Transverse colon (tissue), 4 donors: ENCODE results near the gene GBGT1. TPM values are rescaled to one million over a fixed set of nuclear protein-coding genes. Genes with fewer than 3 reads are reported as not detected.

ENCODE experiments used
- DNase-seq: peaks from one replicate; pipeline ENCODE4 v3.0.0-alpha.2; 2019
- H3K27ac ChIP-seq, 4 donors: fragments of 200-600 bp; sonication (generic); 2 replicates each; pipeline ENCODE4 v1.5.1; 2016 to 2018; ENCODE audit warnings: inconsistent platforms in 4 of 4
- H3K27me3 ChIP-seq: fragments of 200-600 bp; sonication (generic); 2 replicates; pipeline ENCODE4 v1.5.1; 2017; ENCODE audit warnings: inconsistent platforms
- H3K36me3 ChIP-seq, 4 donors: fragments of 200-600 bp; sonication (generic); 2 replicates each; pipeline ENCODE4 v1.5.1; 2017 to 2019; ENCODE audit warnings: inconsistent platforms in 4 of 4
- H3K4me1 ChIP-seq, 4 donors: fragments of 200-600 bp; sonication (generic); 2 replicates each; pipeline ENCODE4 v1.5.1; 2017 to 2020; ENCODE audit warnings: inconsistent platforms in 4 of 4
- H3K4me3 ChIP-seq, 4 donors: fragments of 200-600 bp; sonication (generic); 1 replicate in 1 of 4; 2 replicates in 3 of 4; pipeline versions ENCODE4 v1.5.1 to v1.6.1; 2017 to 2019; ENCODE audit warnings: inconsistent platforms in 4 of 4
- H3K9me3 ChIP-seq, 2 donors: fragments of 200-600 bp; sonication (generic); 2 replicates each; pipeline ENCODE4 v1.5.1; 2017 to 2019; ENCODE audit warnings: inconsistent platforms in 2 of 2
- EP300 ChIP-seq: sonication (generic); formaldehyde crosslinking; IDR thresholded peaks from one replicate; pipeline ENCODE4 v1.6.1; 2017; ENCODE audit warnings: antibody characterized with exemption, low read depth
- POLR2A ChIP-seq: fragments of 450-650 bp; IDR thresholded peaks from one replicate; pipeline ENCODE4 v1.6.1; 2016; ENCODE audit warnings: antibody characterized with exemption, mild to moderate bottlenecking, moderate library complexity
- POLR2AphosphoS5 ChIP-seq, 3 donors: sonication (generic); formaldehyde crosslinking; IDR thresholded peaks; one replicate each; pipeline ENCODE4 v1.6.1; 2016; ENCODE audit warnings: antibody characterized with exemption in 3 of 3
- WGBS, 2 donors: methylation state at CpG; one replicate each; pipeline ENCODE4 v1.1.5; 2018; ENCODE audit warnings: low coverage in 1 of 2; 5-methylcytosine and 5-hydroxymethylcytosine counted together
- in situ Hi-C, 4 donors: fragments of 200-750 bp; cut with MboI; loops; one replicate each; pipeline versions ENCODE4 v1.15.0 to v1.15.1; 2017; ENCODE audit warnings: low sequenced_read_pairs in 3 of 4, low pct_ligation_motif_present in 1 of 4, low pct_unique_long_range_greater_than_20kb in 1 of 4
- intact Hi-C: fragments of 100-400 bp; cut with DNase I; formaldehyde crosslinking; loops from one replicate; pipeline ENCODE4 v1.15.1; 2023; ENCODE audit warnings: low total_unique reads
- total RNA-seq, 4 donors: library from RNA; depleted of rRNA; stranded (reverse); fragments of >200 nt; gene quantifications; one replicate each; pipeline ENCODE4 v1.1.0, GENCODE V29; 2016
- TF ChIP-seq, protein P1 (sequence below), 5 experiments: fragments of 200-600 bp in 3 of 5; fragments of 450-650 bp in 2 of 5; sonication (generic) in 3 of 5; IDR thresholded peaks; 1 replicate in 2 of 5; 2 replicates in 3 of 5; pipeline ENCODE4 v1.5.1; 2016 to 2017; ENCODE audit warnings: antibody characterized with exemption in 5 of 5, inconsistent platforms in 3 of 5, mild to moderate bottlenecking in 2 of 5, moderate library complexity in 1 of 5

Gene GBGT1
- total RNA-seq, 4 donors from 2014 or later, result 4.1 to 15.7 (median 11.8) TPM

DNA sequence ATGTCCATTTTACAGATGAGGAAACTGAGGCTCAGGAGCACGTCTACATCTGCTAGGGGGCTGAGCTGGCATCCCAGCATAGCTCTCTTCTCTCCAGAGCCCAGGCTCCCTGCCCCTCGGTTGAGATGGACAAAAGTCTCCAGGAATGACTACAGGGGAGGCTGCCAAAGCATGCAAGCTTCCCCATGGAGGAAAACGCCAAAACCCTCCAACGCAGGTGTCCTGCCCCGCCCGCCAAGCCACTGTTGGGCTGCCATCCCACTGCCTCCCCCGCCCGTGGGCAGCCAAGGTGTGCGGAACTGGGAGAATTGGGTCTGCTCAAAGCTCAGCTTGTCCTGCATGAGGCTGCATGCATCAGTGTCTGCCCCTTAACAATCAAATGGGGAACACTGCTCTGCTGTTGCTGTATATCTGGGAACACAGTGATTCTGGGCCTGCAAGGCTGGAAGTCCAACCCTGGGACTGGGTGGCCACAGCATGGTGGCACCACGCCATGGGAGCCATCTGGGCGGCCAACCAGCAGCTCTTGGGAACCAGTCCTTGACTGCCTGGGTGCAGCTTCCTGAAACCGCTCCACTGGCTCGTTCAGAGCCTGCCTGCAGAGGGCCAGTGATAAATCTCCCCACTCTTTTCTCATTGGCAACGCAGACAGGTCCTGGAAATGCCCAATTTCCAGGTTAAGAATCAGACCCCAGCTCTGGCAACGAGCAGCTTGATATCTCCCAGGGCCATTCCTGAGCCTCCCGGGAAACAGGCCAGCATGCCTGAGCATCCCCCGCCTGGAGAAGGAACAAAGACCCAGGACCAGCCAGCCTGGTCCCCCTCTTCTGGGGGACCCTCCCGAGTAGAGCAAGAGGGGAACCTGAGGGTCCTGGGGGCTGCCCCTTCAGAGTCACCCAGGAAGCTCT, 46.2 kb downstream of the GBGT1 start:
- 67% methylated on average over 15 of the region's 18 CpGs; no CpG with 5 or more reads in 1 of the 2 donors for WGBS, 2 donors
- Histone ChIP-seq H3K4me1 (peaks cover 47 to 92% (median 72%) of the 10 kb centered on the region in 4 donors), H3K27me3 (no peaks in the 10 kb centered on the region), H3K27ac (peak overlapping the region; percentile 62 to 92 (median 84)), H3K9me3 (no peaks in the 10 kb centered on the region), H3K4me3 (no peak overlapping the region), H3K36me3 (no peaks in the 10 kb centered on the region)
- intact Hi-C loops, result no loop called here
- in situ Hi-C loops, result no loop called here
- no peak for DNase-seq
- TF ChIP-seq POLR2AphosphoS5 (IDR thresholded peaks at IDR 0.05) (peak in 1 of 3 donors; percentile 3), EP300 (no peak)

DNA sequence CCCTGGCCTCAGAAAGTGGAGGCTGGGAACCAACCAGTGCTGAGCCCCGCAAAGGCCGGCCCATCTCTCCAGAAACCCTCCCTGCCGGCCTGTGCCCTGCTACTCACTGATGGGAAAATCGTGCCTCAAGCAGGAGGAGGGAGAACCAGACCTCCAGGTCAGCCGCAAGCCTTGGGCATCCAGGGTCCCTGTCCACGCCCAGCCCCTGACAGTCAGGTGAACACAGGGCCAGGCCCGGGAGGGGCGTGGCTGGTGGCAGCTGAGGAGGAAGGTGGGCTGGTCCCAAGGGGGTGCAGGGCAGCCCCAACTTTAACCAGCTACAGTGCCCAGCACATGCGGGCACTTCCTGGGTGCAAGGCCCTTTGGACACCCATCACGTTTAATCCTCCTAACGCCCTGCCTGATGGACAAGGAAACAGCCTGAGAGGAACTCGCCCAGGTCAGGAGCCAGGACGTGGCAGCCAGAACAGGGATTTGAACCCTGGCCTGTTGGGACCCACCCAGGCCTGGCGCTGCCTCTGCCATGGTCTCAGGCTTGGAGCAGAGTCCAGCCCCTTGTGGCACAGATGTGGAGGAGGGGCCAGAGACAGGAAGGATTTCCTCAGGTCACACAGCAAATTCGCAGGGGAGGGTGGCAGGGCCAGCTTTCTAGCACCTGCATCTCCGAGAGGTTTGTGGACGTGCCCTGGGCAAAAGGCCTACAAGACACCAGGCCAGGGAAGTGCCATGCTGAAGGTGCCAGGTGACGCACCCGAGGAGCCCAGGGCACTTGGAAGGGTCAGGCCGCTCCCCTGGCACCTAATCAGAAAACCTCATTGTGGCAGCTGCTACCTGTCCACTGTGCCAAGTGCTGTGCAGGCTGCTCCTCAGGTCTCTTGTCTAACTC, 47.1 kb downstream of the GBGT1 start:
- Histone ChIP-seq H3K4me1 (peaks cover 47 to 86% (median 68%) of the 10 kb centered on the region in 4 donors), H3K36me3 (no peaks in the 10 kb centered on the region), H3K27ac (peak overlapping the region; percentile 4 to 89 (median 70)), H3K4me3 (no peak overlapping the region), H3K27me3 (no peaks in the 10 kb centered on the region), H3K9me3 (no peaks in the 10 kb centered on the region)
- no peak for DNase-seq
- TF ChIP-seq POLR2AphosphoS5 (IDR thresholded peaks at IDR 0.05), result no peak
- no peak for TF ChIP-seq EP300
- TF ChIP-seq, protein P1, sequence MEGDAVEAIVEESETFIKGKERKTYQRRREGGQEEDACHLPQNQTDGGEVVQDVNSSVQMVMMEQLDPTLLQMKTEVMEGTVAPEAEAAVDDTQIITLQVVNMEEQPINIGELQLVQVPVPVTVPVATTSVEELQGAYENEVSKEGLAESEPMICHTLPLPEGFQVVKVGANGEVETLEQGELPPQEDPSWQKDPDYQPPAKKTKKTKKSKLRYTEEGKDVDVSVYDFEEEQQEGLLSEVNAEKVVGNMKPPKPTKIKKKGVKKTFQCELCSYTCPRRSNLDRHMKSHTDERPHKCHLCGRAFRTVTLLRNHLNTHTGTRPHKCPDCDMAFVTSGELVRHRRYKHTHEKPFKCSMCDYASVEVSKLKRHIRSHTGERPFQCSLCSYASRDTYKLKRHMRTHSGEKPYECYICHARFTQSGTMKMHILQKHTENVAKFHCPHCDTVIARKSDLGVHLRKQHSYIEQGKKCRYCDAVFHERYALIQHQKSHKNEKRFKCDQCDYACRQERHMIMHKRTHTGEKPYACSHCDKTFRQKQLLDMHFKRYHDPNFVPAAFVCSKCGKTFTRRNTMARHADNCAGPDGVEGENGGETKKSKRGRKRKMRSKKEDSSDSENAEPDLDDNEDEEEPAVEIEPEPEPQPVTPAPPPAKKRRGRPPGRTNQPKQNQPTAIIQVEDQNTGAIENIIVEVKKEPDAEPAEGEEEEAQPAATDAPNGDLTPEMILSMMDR (IDR thresholded peaks at IDR 0.05), result no peak
- no peak for TF ChIP-seq POLR2A
- intact Hi-C loops, result no loop called here
- in situ Hi-C loops, result no loop called here
- WGBS, 2 donors, result 74 to 83% methylated on average over 1 to 20 of the region's 20 CpGs

DNA sequence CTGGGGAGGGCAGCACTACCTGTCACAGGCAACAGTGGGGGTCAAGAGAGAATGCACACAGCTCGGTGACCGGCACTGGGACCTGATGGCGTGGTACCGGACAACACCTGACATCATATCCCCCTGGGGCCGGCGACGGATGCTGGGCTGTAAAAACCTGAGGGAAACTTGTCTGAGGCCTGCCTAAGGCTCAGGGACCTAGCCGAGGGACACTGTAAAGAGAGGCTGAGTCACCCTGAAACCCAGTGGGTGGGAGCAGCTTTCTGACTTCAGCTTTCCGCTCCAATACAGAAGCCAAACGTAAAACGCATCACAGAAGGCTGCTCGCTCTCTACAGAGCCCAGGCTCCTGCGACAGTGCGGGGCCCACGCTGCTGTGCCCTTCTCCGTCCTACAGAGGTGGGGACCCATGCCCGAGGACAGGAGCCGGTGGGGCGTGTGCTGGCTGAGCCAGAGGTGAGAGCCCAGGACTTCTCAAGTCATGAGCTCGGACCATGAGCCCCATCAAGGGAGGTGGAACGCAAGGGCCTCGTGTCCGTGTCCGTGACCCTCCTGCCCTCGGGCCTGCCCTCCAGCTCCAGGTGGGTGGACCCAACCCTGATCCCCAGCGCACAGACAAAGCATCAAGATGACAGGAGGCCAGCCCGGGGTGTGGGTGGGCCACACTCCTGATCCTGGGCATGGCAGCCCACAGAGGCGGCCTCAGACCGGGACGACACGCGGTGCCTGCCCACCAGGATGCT, 47.9 kb downstream of the GBGT1 start:
- WGBS, 2 donors, result 83% methylated on average over 32 of the region's 32 CpGs; no CpG with 5 or more reads in 1 of the 2 donors
- no peaks in the 10 kb centered on the region for H3K36me3 ChIP-seq
- H3K9me3 ChIP-seq, result no peaks in the 10 kb centered on the region
- peaks cover 47 to 83% (median 65%) of the 10 kb centered on the region in 4 donors for H3K4me1 ChIP-seq
- TF ChIP-seq POLR2A (no peak), EP300 (no peak), POLR2AphosphoS5 (IDR thresholded peaks at IDR 0.05) (no peak)
- TF ChIP-seq, protein P1 (IDR thresholded peaks at IDR 0.05), result no peak
- H3K4me3 ChIP-seq, result no peak overlapping the region
- in situ Hi-C loops (no loop called here), intact Hi-C loops (no loop called here)
- no peak for DNase-seq
- H3K27ac ChIP-seq, result peak overlapping the region; percentile 62 to 89 (median 75)
- no peaks in the 10 kb centered on the region for H3K27me3 ChIP-seq

DNA sequence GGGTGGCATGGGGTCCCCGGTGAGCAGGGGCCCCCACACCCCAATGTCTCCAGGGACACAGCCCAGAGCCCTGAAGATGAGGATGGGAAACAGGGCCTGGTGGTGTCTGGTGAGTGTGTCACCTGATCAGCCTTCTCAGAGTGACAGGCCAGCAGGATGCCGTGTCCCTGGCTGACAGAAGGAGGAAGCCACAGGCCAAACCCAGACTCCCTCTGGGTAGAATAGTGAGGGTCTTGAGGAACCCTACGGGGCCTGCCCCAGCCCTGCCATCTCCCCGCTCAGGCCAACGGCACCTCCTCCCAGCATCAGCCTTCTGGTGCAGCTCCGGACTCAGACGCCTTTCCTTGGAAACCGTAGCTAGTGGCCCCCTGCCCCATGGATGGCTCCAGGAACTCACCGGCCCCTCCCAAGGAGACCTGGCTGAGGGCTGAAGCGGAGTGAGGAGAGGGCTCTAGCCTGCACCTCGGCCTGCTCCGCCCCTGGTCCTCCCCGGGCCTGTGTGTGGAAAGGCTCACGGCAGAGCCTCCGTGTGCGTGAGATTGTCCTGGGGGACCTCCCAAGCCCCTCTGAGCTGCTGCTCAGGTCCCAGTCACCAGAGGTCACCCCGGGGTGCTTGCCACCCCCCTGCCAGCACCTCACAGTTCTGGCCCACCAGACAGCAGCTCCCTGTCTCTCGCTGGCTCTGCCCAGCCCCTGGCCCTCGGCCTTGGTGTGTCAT, 48.7 kb downstream of the GBGT1 start:
- intact Hi-C loops (no loop called here), in situ Hi-C loops (no loop called here)
- H3K27me3 ChIP-seq, result no peaks in the 10 kb centered on the region
- no peak for DNase-seq
- 82% methylated on average over 17 of the region's 19 CpGs; no CpG with 5 or more reads in 1 of the 2 donors for WGBS, 2 donors
- H3K4me3 ChIP-seq, result no peak overlapping the region
- H3K9me3 ChIP-seq, result no peaks in the 10 kb centered on the region
- TF ChIP-seq EP300 (no peak), POLR2AphosphoS5 (IDR thresholded peaks at IDR 0.05) (no peak), POLR2A (no peak)
- TF ChIP-seq, protein P1 (IDR thresholded peaks at IDR 0.05), result no peak
- H3K4me1 ChIP-seq, result peaks cover 46 to 78% (median 61%) of the 10 kb centered on the region in 4 donors
- H3K27ac ChIP-seq, result peak overlapping the region; percentile 62 to 89 (median 75)
- peaks cover 0 to 7% (median 0%) of the 10 kb centered on the region in 4 donors for H3K36me3 ChIP-seq
